NOMO-1 treated with DMSO at 0.1 percent for 48 hours (cell line): ENCODE results near the gene PRKD3.
"Not testable (repeated sequence)": the region's sequence is repeated elsewhere in the genome, so short reads cannot be mapped to it uniquely, and the experiment has no call there.

Experiments
- DNase-seq: peaks from one replicate; lab custom pipeline; 2025; ENCODE audit not compliant: unreplicated experiment; lab: John Stamatoyannopoulos, UW

Gene PRKD3

DNA sequence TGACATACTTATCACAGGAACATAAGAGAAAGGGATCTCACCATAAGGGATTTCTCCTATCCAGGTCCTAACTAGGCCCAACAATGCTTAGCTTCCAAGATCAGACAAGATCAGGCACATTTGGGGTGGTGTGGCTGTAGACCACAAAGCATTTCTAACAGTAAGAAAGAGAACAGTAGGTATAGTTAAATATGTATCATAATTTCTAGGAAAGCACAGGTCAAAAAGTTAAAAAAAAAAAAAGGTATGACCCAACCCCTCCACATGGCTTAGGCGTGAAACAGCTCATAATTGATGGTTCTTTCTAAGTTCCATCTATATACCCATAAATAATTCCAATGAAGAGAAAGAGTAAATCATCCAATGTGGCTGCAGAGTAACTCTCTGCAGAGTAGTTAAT, 6.9 kb downstream of the PRKD3 start:
- DNase-seq, result no peak

GRCh38 chr2:37316181-37316580, 8.5 kb downstream of the PRKD3 start:
- no peak for DNase-seq

GRCh38 chr2:37315364-37315763, 9.3 kb downstream of the PRKD3 start:
- DNase-seq, result no peak

GRCh38 chr2:37307500-37307899, 17.1 kb downstream of the PRKD3 start:
- DNase-seq, result no peak

DNA sequence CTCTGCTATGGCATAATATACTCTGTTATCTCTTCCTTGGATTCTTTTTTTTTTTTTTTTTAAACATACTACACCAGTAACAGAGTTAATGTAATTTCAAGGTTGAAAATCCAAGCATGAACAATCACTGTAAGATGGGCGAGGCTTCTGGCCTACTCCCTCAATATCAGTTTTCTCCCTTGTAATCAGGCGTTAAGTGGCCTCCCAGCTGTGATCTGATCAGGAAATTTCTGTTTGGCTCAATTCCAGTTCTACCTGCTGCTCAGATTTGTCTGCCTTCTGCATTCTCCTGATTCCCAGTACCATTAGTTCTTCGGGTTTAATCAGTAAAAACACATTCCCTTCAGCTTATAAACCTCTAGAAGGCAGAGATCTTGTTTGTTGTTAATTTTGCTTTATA, 18.6 kb downstream of the PRKD3 start:
- no peak for DNase-seq

- no peak for DNase-seq
These were observed 21.9 kb downstream of the PRKD3 start for GRCh38 chr2:37302701-37303252.

GRCh38 chr2:37301408-37301807, 23.2 kb downstream of the PRKD3 start:
- DNase-seq, result no peak

- no peak for DNase-seq
These were observed 24.1 kb downstream of the PRKD3 start for GRCh38 chr2:37300578-37300977.

- no peak for DNase-seq
These were observed 24.5 kb downstream of the PRKD3 start for GRCh38 chr2:37300146-37300545.

DNA sequence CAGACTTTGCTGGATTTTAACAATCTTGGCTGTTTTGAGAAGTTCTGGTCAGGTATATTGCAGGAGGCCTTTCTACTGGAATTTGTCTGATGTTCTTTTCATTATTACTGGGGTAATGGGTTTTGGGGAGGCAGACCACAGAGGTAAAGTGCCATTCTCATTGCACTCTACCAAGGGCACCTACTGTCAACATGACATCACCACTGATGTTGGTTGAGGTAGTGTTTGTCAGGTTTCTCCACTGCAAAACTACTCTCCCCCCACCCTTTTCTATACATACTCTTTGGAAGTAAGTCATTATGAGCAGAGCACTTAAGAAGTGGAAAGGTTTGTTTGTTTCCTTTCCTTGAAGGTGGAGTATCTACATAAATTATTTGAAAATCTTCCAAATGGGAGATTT, 27.0 kb downstream of the PRKD3 start:
- no peak for DNase-seq

DNA sequence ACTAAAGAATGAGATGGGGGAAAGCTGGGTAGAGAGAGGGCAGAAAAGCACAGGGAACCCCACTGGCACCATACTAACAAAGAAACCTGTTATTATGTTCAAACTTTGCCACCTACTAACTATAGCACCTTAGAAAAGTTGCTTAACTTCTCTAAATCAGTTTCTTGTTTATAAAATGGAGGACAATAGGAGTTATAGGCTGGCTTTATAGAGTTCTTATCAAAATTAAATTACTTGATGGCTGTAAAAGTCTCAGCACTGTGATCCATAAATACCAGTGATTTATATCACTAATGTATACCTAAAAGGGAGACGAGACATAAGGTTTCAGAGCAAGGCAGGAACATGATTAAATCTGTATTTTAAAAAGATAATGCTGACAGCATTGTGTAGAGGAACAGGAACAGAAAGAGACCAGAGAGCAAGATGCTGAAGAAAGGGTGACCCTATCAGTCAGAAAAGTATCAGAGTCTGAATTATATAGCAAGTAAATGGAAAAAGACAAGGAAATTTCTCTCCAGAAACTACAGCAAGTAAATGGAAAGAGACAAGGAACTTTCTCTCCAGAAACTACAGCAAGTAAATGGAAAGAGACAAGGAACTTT, 29.1 kb downstream of the PRKD3 start:
- no peak for DNase-seq

GRCh38 chr2:37294858-37295257, 29.8 kb downstream of the PRKD3 start:
- not testable (repeated sequence) for DNase-seq

DNA sequence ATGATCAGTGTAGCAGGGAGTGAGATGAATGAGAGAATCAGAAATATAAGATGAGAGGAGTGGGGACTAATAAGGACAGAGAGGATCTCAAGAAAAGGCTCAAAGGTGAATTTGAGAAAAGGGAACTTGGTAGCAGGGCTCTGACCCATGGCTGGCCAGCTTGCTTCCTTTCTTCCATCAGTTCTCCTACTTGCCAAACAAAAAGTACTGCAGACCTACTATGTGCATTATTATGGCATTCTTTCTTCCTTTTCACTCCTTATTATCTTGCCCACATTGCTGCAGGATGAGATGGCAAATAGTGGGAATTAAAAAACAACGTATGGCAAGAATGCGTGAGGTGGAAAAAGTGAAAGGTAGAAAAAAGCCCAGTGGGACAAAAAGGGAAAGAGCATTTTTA, 33.0 kb downstream of the PRKD3 start:
- no peak for DNase-seq

GRCh38 chr2:37287966-37288365, 36.7 kb downstream of the PRKD3 start:
- DNase-seq, result peak; percentile 22

GRCh38 chr2:37284381-37284780, 40.3 kb downstream of the PRKD3 start:
- DNase-seq, result no peak

- DNase-seq, result no peak
These were observed 41.4 kb downstream of the PRKD3 start for GRCh38 chr2:37283207-37283606.

DNA sequence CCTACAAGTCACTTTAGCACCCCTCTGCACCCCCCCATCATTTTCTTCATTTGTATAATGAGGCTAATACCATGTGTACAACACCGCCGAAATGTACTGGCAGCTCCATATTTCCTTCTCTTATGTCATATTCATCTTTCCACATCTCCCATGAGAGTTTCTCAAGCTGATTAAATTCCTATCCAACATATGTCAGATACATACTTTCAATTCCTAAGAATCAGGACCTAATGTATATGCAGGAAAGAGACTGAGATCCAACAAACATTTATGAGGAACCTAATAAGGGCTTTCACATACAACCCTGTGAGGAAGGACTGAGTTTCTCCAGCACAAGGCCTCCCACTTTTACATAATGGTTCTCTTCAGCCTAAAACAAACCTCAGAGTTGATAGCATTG, 41.9 kb downstream of the PRKD3 start:
- no peak for DNase-seq

- DNase-seq, result no peak
These were observed 42.7 kb downstream of the PRKD3 start for GRCh38 chr2:37281916-37282315.

- no peak for DNase-seq
These were observed 48.3 kb downstream of the PRKD3 start for GRCh38 chr2:37276291-37276690.
